Gastrocnemius medialis (tissue), 4 donors: ENCODE measurements around the gene PHACTR1.

ENCODE experiments used
- POLR2A ChIP-seq, 2 donors: fragments of 450-650 bp; IDR thresholded peaks; one replicate each; pipeline ENCODE4 v1.6.1; 2017; ENCODE audit warnings: antibody characterized with exemption in 2 of 2, mild to moderate bottlenecking in 2 of 2, moderate library complexity in 2 of 2
- TF ChIP-seq, protein P1 (sequence below), 5 experiments: fragments of 450-650 bp in 3 of 5; fragments of 200-600 bp in 2 of 5; sonication (generic) in 2 of 5; IDR thresholded peaks in 4 of 5; conservative IDR thresholded peaks in 1 of 5; 1 replicate in 4 of 5; 2 replicates in 1 of 5; pipeline ENCODE4 v1.5.1; 2016 to 2019; ENCODE audit warnings: antibody characterized with exemption in 5 of 5, mild to moderate bottlenecking in 3 of 5, moderate library complexity in 3 of 5

GRCh38 chr6:12733876-12734275 is 17.3 kb downstream of the PHACTR1 start:
- no peak for TF ChIP-seq POLR2A (IDR thresholded peaks at IDR 0.05)
- TF ChIP-seq, protein P1, sequence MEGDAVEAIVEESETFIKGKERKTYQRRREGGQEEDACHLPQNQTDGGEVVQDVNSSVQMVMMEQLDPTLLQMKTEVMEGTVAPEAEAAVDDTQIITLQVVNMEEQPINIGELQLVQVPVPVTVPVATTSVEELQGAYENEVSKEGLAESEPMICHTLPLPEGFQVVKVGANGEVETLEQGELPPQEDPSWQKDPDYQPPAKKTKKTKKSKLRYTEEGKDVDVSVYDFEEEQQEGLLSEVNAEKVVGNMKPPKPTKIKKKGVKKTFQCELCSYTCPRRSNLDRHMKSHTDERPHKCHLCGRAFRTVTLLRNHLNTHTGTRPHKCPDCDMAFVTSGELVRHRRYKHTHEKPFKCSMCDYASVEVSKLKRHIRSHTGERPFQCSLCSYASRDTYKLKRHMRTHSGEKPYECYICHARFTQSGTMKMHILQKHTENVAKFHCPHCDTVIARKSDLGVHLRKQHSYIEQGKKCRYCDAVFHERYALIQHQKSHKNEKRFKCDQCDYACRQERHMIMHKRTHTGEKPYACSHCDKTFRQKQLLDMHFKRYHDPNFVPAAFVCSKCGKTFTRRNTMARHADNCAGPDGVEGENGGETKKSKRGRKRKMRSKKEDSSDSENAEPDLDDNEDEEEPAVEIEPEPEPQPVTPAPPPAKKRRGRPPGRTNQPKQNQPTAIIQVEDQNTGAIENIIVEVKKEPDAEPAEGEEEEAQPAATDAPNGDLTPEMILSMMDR (IDR thresholded peaks at IDR 0.05 in 4 of 5, conservative IDR thresholded peaks at IDR 0.05 in 1 of 5): no peak
